ENCODE data around the gene USP9X. TPM values are rescaled to one million over a fixed set of nuclear protein-coding genes. Genes with fewer than 3 reads are reported as not detected.
"Not testable (repeated sequence)": the region's sequence is repeated elsewhere in the genome, so short reads cannot be mapped to it uniquely, and the experiment has no call there.

The USP9X gene
- total and polyA plus RNA-seq, 2 donors (not counting 3 experiments of a cell fraction or from before 2014, with no cell fraction given): 13.7 to 66.8 TPM

DNA sequence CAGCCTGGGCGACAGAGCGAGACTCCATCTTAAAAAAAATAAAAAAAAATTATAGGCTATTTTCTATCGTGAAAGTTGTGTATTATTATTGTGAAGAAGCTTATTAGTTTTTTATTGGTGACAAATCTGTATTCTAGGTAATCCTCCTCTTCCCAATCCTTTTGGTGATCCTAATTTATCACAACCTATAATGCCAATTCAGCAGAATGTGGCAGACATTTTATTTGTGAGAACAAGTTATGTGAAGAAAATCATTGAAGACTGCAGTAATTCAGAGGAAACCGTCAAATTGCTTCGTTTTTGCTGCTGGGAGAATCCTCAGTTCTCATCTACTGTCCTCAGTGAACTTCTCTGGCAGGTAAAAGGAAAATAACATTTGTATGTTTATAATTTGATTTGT is 139.4 kb downstream of the USP9X start:
- H4K20me1 ChIP-seq (replicated peaks; ENCODE audit: control insufficient read depth, extremely low read depth, insufficient read depth, low read length): no peaks in the 10 kb centered on the region
- intact Hi-C loops (cut with micrococcal nuclease) (no loop called here), dilution Hi-C loops (cut with MboI; ENCODE audit: extremely low pct_ligation_motif_present, low sequenced_read_pairs) (no loop called here)
- H3K4me1 ChIP-seq (ENCODE audit: control insufficient read depth, extremely low read depth, insufficient read depth, low read length): no peaks in the 10 kb centered on the region
- ChIA-PET CTCF (no interaction called here), POLR2A (no interaction called here)
- BruUV-seq (replicated peaks): no TSS peak
- no peak overlapping the region for H3K4me3 ChIP-seq (replicated peaks in 1 of 3; ENCODE audit: insufficient read depth in 1 of 3, low read depth in 1 of 3, low read length in 3 of 3)
- H3K9ac ChIP-seq (replicated peaks; ENCODE audit: extremely low read depth, insufficient read depth, low read length): no peak overlapping the region
- H3K9me1 ChIP-seq (replicated peaks; ENCODE audit: control insufficient read depth, extremely low read depth, insufficient read depth, low read length): no peaks in the 10 kb centered on the region
- peaks cover 0 to 10% of the 10 kb centered on the region in 2 experiments for H3K36me3 ChIP-seq (ENCODE audit: control insufficient read depth in 2 of 2, extremely low read depth in 1 of 2, insufficient read depth in 2 of 2, low read length in 2 of 2)
- no peak overlapping the region for H2AFZ ChIP-seq (ENCODE audit: low read depth, low read length)
- H3K4me2 ChIP-seq (ENCODE audit: insufficient read depth, low read length): no peak overlapping the region
- FAIRE-seq (no peak), DNase-seq (ENCODE audit: low read depth, low spot score) (no peak)
- H3K27me3 ChIP-seq (ENCODE audit: control insufficient read depth in 2 of 2, insufficient read depth in 2 of 2, low read length in 2 of 2): no peaks in the 10 kb centered on the region
- TF ChIP-seq GATA2 (IDR thresholded peaks at IDR 0.05; ENCODE audit: insufficient read depth, insufficient read length, low read depth, low read length): no peak
- H3K27ac ChIP-seq (ENCODE audit: insufficient read depth, low read depth, low read length): no peak overlapping the region
- H3K79me2 ChIP-seq (ENCODE audit: control insufficient read depth, insufficient read depth, low read length): no peaks in the 10 kb centered on the region
- no peaks in the 10 kb centered on the region for H3K9me3 ChIP-seq (replicated peaks; ENCODE audit: control insufficient read depth, insufficient read depth, low read length)

DNA sequence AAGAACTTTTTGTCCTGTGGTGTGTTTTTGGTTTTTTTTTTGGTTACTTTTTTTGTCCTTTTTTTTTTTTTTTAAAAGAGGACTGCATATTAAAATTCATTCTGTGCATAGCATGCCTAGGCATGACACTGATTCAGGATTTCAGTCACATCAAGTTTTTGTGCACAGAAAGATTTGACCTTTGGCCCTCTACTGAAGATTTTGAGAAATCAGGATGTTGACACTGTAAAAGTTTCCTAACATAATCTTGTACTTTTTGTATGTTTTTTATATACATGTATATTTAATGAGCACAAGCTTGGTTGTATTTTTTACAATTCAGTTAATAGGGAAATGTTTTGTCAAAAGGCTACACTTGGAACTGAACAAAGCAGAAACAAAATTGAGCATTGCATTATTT is 148.7 kb downstream of the USP9X start:
- Histone ChIP-seq H3K4me2 (ENCODE audit: insufficient read depth, low read length) (no peak overlapping the region), H2AFZ (ENCODE audit: low read depth, low read length) (no peak overlapping the region), H3K36me3 (ENCODE audit: control insufficient read depth in 2 of 2, extremely low read depth in 1 of 2, insufficient read depth in 2 of 2, low read length in 2 of 2) (peaks cover 2 to 7% of the 10 kb centered on the region in 2 experiments), H3K9me3 (replicated peaks; ENCODE audit: control insufficient read depth, insufficient read depth, low read length) (no peaks in the 10 kb centered on the region), H4K20me1 (replicated peaks; ENCODE audit: control insufficient read depth, extremely low read depth, insufficient read depth, low read length) (no peaks in the 10 kb centered on the region), H3K27ac (ENCODE audit: insufficient read depth, low read depth, low read length) (no peak overlapping the region), H3K79me2 (ENCODE audit: control insufficient read depth, insufficient read depth, low read length) (no peaks in the 10 kb centered on the region), H3K9me1 (replicated peaks; ENCODE audit: control insufficient read depth, extremely low read depth, insufficient read depth, low read length) (no peaks in the 10 kb centered on the region), H3K27me3 (ENCODE audit: control insufficient read depth in 2 of 2, insufficient read depth in 2 of 2, low read length in 2 of 2) (no peaks in the 10 kb centered on the region), H3K4me1 (ENCODE audit: control insufficient read depth, extremely low read depth, insufficient read depth, low read length) (peaks cover 7% of the 10 kb centered on the region), H3K9ac (replicated peaks; ENCODE audit: extremely low read depth, insufficient read depth, low read length) (no peak overlapping the region), H3K4me3 (replicated peaks in 1 of 3; ENCODE audit: insufficient read depth in 1 of 3, low read depth in 1 of 3, low read length in 3 of 3) (no peak overlapping the region)
- POLR2A ChIA-PET: no interaction called here
- intact Hi-C loops (cut with micrococcal nuclease) (no loop called here), dilution Hi-C loops (cut with MboI; ENCODE audit: extremely low pct_ligation_motif_present, low sequenced_read_pairs) (no loop called here)
- BruUV-seq (replicated peaks): no TSS peak
- CTCF ChIA-PET: no interaction called here
- TF ChIP-seq POLR2A (IDR thresholded peaks at IDR 0.05; ENCODE audit: low read depth, low read length): no peak
- no peak for TF ChIP-seq FOS (IDR thresholded peaks at IDR 0.05; ENCODE audit: borderline replicate concordance, insufficient read depth, low read length)
- no peak for TF ChIP-seq JUN (IDR thresholded peaks at IDR 0.05; ENCODE audit: borderline replicate concordance, insufficient read depth, insufficient read length, low read depth)
- TF ChIP-seq, protein P1, sequence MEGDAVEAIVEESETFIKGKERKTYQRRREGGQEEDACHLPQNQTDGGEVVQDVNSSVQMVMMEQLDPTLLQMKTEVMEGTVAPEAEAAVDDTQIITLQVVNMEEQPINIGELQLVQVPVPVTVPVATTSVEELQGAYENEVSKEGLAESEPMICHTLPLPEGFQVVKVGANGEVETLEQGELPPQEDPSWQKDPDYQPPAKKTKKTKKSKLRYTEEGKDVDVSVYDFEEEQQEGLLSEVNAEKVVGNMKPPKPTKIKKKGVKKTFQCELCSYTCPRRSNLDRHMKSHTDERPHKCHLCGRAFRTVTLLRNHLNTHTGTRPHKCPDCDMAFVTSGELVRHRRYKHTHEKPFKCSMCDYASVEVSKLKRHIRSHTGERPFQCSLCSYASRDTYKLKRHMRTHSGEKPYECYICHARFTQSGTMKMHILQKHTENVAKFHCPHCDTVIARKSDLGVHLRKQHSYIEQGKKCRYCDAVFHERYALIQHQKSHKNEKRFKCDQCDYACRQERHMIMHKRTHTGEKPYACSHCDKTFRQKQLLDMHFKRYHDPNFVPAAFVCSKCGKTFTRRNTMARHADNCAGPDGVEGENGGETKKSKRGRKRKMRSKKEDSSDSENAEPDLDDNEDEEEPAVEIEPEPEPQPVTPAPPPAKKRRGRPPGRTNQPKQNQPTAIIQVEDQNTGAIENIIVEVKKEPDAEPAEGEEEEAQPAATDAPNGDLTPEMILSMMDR (IDR thresholded peaks at IDR 0.05; ENCODE audit: extremely low read depth in 1 of 2, insufficient read depth in 1 of 2, low read depth in 1 of 2, low read length in 2 of 2): no peak
- TF ChIP-seq MYC (IDR thresholded peaks at IDR 0.05; ENCODE audit: low read depth, low read length): no peak
- TF ChIP-seq, protein P2, sequence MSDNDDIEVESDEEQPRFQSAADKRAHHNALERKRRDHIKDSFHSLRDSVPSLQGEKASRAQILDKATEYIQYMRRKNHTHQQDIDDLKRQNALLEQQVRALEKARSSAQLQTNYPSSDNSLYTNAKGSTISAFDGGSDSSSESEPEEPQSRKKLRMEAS (IDR thresholded peaks at IDR 0.05; ENCODE audit: insufficient read depth, insufficient read length): no peak
- no peak for TF ChIP-seq EZH2 (IDR thresholded peaks at IDR 0.05; ENCODE audit: borderline replicate concordance, low read depth, low read length, severe bottlenecking)
- no peak for TF ChIP-seq GATA2 (IDR thresholded peaks at IDR 0.05; ENCODE audit: insufficient read depth, insufficient read length, low read depth, low read length)
- no peak for TF ChIP-seq POLR2AphosphoS5 (IDR thresholded peaks at IDR 0.05; ENCODE audit: insufficient read depth, low read depth, low read length)
- DNase-seq (ENCODE audit: low read depth, low spot score) (no peak), FAIRE-seq (no peak)

DNA sequence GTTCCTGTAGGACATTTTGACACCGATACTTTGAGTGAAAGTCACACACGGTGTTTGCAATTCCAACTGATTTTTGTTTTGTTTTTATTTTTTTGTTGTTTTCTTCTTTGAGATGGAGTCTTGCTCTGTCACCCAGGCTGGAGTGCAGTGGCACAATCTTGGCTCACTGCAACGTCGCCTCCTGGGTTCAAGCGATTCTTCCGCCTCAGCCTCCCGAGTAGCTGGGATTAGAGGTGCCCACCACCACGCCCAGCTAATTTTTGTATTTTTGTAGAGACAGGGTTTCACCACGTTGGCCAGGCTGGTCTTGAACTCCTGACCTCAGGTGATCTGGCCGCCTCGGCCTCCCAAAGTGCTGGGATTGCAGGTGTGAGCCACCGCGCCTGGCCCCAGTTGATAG is 149.2 kb downstream of the USP9X start:
- CTCF ChIA-PET; H3K9me1 ChIP-seq (replicated peaks; ENCODE audit: control insufficient read depth, extremely low read depth, insufficient read depth, low read length); H3K4me1 ChIP-seq (ENCODE audit: control insufficient read depth, extremely low read depth, insufficient read depth, low read length); H3K9me3 ChIP-seq (replicated peaks; ENCODE audit: control insufficient read depth, insufficient read depth, low read length); H3K9ac ChIP-seq (replicated peaks; ENCODE audit: extremely low read depth, insufficient read depth, low read length); H3K79me2 ChIP-seq (ENCODE audit: control insufficient read depth, insufficient read depth, low read length); H3K27ac ChIP-seq (ENCODE audit: insufficient read depth, low read depth, low read length); FAIRE-seq; H3K4me3 ChIP-seq (replicated peaks in 1 of 3; ENCODE audit: insufficient read depth in 1 of 3, low read depth in 1 of 3, low read length in 3 of 3); dilution Hi-C loops (cut with MboI; ENCODE audit: extremely low pct_ligation_motif_present, low sequenced_read_pairs); H3K36me3 ChIP-seq (ENCODE audit: control insufficient read depth in 2 of 2, extremely low read depth in 1 of 2, insufficient read depth in 2 of 2, low read length in 2 of 2); POLR2A ChIA-PET; BruUV-seq (replicated peaks); DNase-seq (ENCODE audit: low read depth, low spot score); H2AFZ ChIP-seq (ENCODE audit: low read depth, low read length); intact Hi-C loops (cut with micrococcal nuclease); H4K20me1 ChIP-seq (replicated peaks; ENCODE audit: control insufficient read depth, extremely low read depth, insufficient read depth, low read length); H3K4me2 ChIP-seq (ENCODE audit: insufficient read depth, low read length); H3K27me3 ChIP-seq (ENCODE audit: control insufficient read depth in 2 of 2, insufficient read depth in 2 of 2, low read length in 2 of 2): not testable (repeated sequence)
